BLaER1 (cell line): Measurements from ENCODE around the gene ZNF681.
"Not testable (repeated sequence)": the region's sequence is repeated elsewhere in the genome, so short reads cannot be mapped to it uniquely, and the experiment has no call there.

Experiments used
- H3K27ac ChIP-seq: shearing (Covaris generic); formaldehyde crosslinking; 2 replicates; pipeline ENCODE4 v1.8.1; 2022
- H3K27me3 ChIP-seq: shearing (Covaris generic); formaldehyde crosslinking; 2 replicates; pipeline ENCODE4 v1.8.1; 2022
- H3K36me3 ChIP-seq: shearing (Covaris generic); formaldehyde crosslinking; 2 replicates; pipeline ENCODE4 v1.8.1; 2022
- H3K4me1 ChIP-seq: shearing (Covaris generic); formaldehyde crosslinking; 2 replicates; pipeline ENCODE4 v1.8.1; 2022
- H3K4me2 ChIP-seq: shearing (Covaris generic); formaldehyde crosslinking; 2 replicates; pipeline ENCODE4 v1.8.1; 2022
- H3K4me3 ChIP-seq: shearing (Covaris generic); formaldehyde crosslinking; 2 replicates; pipeline ENCODE4 v1.8.1; 2022
- H3K9ac ChIP-seq: shearing (Covaris generic); formaldehyde crosslinking; 2 replicates; pipeline ENCODE4 v1.8.1; 2022
- H3K9me3 ChIP-seq: shearing (Covaris generic); formaldehyde crosslinking; 2 replicates; pipeline ENCODE4 v1.8.1; 2022
- H4K20me1 ChIP-seq: shearing (Covaris generic); formaldehyde crosslinking; 2 replicates; pipeline ENCODE4 v1.8.1; 2022
- Cebpa-rat ChIP-seq: shearing (Covaris generic); IDR thresholded peaks from 2 replicates; pipeline ENCODE4 v1.8.1; 2022

ZNF681 gene

GRCh38 chr19:23709347-23709746 lies 49.3 kb downstream of the ZNF681 start:
- no peak for TF ChIP-seq Cebpa-rat
- Histone ChIP-seq H4K20me1 (no peaks in the 10 kb centered on the region), H3K27ac (no peak overlapping the region), H3K9ac (no peak overlapping the region), H3K4me1 (no peaks in the 10 kb centered on the region), H3K9me3 (peaks cover 9% of the 10 kb centered on the region), H3K36me3 (no peaks in the 10 kb centered on the region), H3K27me3 (no peaks in the 10 kb centered on the region), H3K4me3 (no peak overlapping the region), H3K4me2 (no peak overlapping the region)

DNA sequence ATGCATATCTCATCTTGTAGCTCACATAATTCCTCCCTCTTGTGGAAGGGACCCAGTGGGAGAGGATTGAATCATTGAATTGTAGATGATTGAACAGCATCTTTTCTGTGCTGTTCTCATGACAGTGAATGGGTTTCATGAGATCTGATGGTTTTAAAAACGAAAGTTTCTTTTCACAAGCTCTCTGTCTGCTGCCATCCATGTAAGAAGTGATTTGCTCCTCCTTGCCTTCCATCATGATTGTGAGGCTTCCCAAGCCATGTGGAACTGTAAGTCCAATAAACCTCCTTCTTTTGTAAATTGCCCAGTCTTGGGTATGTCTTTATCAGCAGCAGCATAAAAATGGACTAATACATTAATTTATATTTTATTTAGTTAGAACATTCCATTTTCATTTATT lies 52.0 kb downstream of the ZNF681 start:
- Histone ChIP-seq H3K9me3 (peaks cover 16% of the 10 kb centered on the region), H3K4me1 (no peaks in the 10 kb centered on the region), H3K4me2 (no peak overlapping the region), H3K9ac (no peak overlapping the region), H3K4me3 (no peak overlapping the region), H4K20me1 (no peaks in the 10 kb centered on the region), H3K27me3 (no peaks in the 10 kb centered on the region), H3K36me3 (no peaks in the 10 kb centered on the region), H3K27ac (no peak overlapping the region)
- no peak for TF ChIP-seq Cebpa-rat

DNA sequence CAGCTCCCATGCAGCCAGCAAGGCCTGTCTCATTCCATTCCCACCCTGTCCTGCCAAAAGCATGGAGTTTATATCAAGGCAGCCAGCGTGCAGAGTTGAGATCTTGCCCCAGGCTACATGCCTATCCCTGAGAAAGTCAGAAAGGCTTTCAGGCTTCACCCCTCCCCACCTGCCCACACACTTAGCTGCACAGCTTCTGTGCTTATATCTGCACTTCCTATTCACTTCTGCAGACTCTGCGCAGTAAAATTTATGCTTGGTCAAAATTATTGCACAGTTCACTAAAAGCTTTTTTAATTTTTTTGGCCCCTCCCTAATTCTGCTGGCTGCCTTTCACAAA lies 59.2 kb downstream of the ZNF681 start:
- H3K36me3 ChIP-seq, result no peaks in the 10 kb centered on the region
- H3K9ac ChIP-seq, result no peak overlapping the region
- no peak for TF ChIP-seq Cebpa-rat
- H3K4me1 ChIP-seq, result no peaks in the 10 kb centered on the region
- H3K9me3 ChIP-seq, result peaks cover 32% of the 10 kb centered on the region
- H3K4me2 ChIP-seq, result no peak overlapping the region
- no peaks in the 10 kb centered on the region for H4K20me1 ChIP-seq
- H3K27ac ChIP-seq, result no peak overlapping the region
- H3K27me3 ChIP-seq, result no peaks in the 10 kb centered on the region
- H3K4me3 ChIP-seq, result no peak overlapping the region

- Histone ChIP-seq H3K9ac (no peak overlapping the region), H3K4me3 (no peak overlapping the region), H3K27ac (no peak overlapping the region), H4K20me1 (no peaks in the 10 kb centered on the region), H3K4me2 (no peak overlapping the region), H3K36me3 (no peaks in the 10 kb centered on the region), H3K27me3 (no peaks in the 10 kb centered on the region), H3K4me1 (no peaks in the 10 kb centered on the region), H3K9me3 (peaks cover 32% of the 10 kb centered on the region)
- TF ChIP-seq Cebpa-rat, result no peak
Observed at GRCh38 chr19:23698711-23699520, 59.8 kb downstream of the ZNF681 start.

DNA sequence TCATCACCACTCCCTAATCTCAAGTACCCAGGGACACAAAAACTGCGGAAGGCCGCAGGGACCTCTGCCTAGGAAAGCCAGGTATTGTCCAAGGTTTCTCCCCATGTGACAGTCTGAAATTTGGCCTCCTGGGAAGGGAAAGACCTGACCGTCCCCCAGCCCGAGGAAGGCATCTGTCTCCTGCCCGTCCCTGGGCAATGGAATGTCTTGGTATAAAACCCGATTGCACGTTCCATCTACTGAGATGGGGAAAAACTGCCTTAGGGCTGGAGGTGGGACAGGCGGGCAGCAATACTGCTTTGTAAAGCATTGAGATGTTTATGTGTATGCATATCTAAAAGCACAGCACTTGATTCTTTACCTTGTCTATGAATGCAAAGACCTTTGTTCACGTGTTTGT lies 65.8 kb downstream of the ZNF681 start:
- H4K20me1 ChIP-seq, H3K36me3 ChIP-seq, H3K4me3 ChIP-seq, H3K9me3 ChIP-seq, H3K27me3 ChIP-seq, H3K4me2 ChIP-seq, H3K27ac ChIP-seq, H3K9ac ChIP-seq, H3K4me1 ChIP-seq: not testable (repeated sequence)
